ENCODE results near the gene ATP4A.

The ATP4A gene

GRCh38 chr19:35549879-35550523 lies 13.5 kb downstream of the ATP4A start:
- no peak for DNase-seq (ENCODE audit: low read depth in 1 of 2, low spot score in 1 of 2)

GRCh38 chr19:35549174-35549788 lies 14.2 kb downstream of the ATP4A start:
- DNase-seq (ENCODE audit: low read depth in 1 of 2, low spot score in 1 of 2) = peak in 1 of 2 donors; percentile 26

GRCh38 chr19:35546532-35546931 lies 16.9 kb downstream of the ATP4A start:
- DNase-seq (ENCODE audit: low read depth in 1 of 2, low spot score in 1 of 2) = no peak

GRCh38 chr19:35545855-35546381 lies 17.5 kb downstream of the ATP4A start:
- DNase-seq (ENCODE audit: low read depth in 1 of 2, low spot score in 1 of 2) = peak in 1 of 2 donors; percentile 54

GRCh38 chr19:35545001-35545854 lies 18.2 kb downstream of the ATP4A start, which contains the start of gene TMEM147:
Gene TMEM147, plus strand, starts transcription at chr19:35545626. Its CDS starts 114 bp downstream, at chr19:35545740.
- peak; percentile 53 to 77 for DNase-seq (ENCODE audit: low read depth in 1 of 2, low spot score in 1 of 2)

- DNase-seq (ENCODE audit: low read depth in 1 of 2, low spot score in 1 of 2) = no peak
Observed at GRCh38 chr19:35544110-35544802, 19.2 kb downstream of the ATP4A start.

- no peak for DNase-seq (ENCODE audit: low read depth in 1 of 2, low spot score in 1 of 2)
Observed at GRCh38 chr19:35543280-35544109, 20.0 kb downstream of the ATP4A start.

GRCh38 chr19:35542209-35542608 lies 21.2 kb downstream of the ATP4A start:
- no peak for DNase-seq (ENCODE audit: low read depth in 1 of 2, low spot score in 1 of 2)

- DNase-seq (ENCODE audit: low read depth in 1 of 2, low spot score in 1 of 2) = no peak
Observed at GRCh38 chr19:35540356-35540927, 23.0 kb downstream of the ATP4A start.

- DNase-seq (ENCODE audit: low read depth in 1 of 2, low spot score in 1 of 2) = no peak
Observed at GRCh38 chr19:35539850-35540249, 23.6 kb downstream of the ATP4A start.

- no peak for DNase-seq (ENCODE audit: low read depth in 1 of 2, low spot score in 1 of 2)
Observed at GRCh38 chr19:35539314-35539713, 24.1 kb downstream of the ATP4A start.

- DNase-seq (ENCODE audit: low read depth in 1 of 2, low spot score in 1 of 2) = no peak
Observed at GRCh38 chr19:35534803-35535480, 28.5 kb downstream of the ATP4A start.

- no peak for DNase-seq (ENCODE audit: low read depth in 1 of 2, low spot score in 1 of 2)
Observed at GRCh38 chr19:35533822-35534392, 29.6 kb downstream of the ATP4A start.

- DNase-seq (ENCODE audit: low read depth in 1 of 2, low spot score in 1 of 2) = no peak
Observed at GRCh38 chr19:35533201-35533821, 30.1 kb downstream of the ATP4A start, which contains the start of gene GAPDHS. Gene GAPDHS, plus strand, starts transcription at chr19:35533456. Its CDS starts 72 bp downstream, at chr19:35533528.

GRCh38 chr19:35531291-35531690 lies 32.2 kb downstream of the ATP4A start:
- no peak for DNase-seq (ENCODE audit: low read depth in 1 of 2, low spot score in 1 of 2)

- no peak for DNase-seq (ENCODE audit: low read depth in 1 of 2, low spot score in 1 of 2)
Observed at GRCh38 chr19:35529241-35530218, 33.9 kb downstream of the ATP4A start.
